ENCODE measurements around the gene METTL4.

METTL4 gene

GRCh38 chr18:2568605-2569004 lies 2.7 kb downstream of the METTL4 start:
- DNase-seq (ENCODE audit: low spot score), result no peak
- in situ Hi-C loops (cut with MboI; ENCODE audit: low sequenced_read_pairs, unreplicated experiment), result no loop called here
- TF ChIP-seq, protein P1, sequence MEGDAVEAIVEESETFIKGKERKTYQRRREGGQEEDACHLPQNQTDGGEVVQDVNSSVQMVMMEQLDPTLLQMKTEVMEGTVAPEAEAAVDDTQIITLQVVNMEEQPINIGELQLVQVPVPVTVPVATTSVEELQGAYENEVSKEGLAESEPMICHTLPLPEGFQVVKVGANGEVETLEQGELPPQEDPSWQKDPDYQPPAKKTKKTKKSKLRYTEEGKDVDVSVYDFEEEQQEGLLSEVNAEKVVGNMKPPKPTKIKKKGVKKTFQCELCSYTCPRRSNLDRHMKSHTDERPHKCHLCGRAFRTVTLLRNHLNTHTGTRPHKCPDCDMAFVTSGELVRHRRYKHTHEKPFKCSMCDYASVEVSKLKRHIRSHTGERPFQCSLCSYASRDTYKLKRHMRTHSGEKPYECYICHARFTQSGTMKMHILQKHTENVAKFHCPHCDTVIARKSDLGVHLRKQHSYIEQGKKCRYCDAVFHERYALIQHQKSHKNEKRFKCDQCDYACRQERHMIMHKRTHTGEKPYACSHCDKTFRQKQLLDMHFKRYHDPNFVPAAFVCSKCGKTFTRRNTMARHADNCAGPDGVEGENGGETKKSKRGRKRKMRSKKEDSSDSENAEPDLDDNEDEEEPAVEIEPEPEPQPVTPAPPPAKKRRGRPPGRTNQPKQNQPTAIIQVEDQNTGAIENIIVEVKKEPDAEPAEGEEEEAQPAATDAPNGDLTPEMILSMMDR (IDR thresholded peaks at IDR 0.05; ENCODE audit: borderline replicate concordance, control extremely low read depth, extremely low read depth, insufficient read depth, missing control alignments), result no peak

- in situ Hi-C loops (cut with MboI; ENCODE audit: low sequenced_read_pairs, unreplicated experiment), result no loop called here
- no peak for DNase-seq (ENCODE audit: low spot score)
- TF ChIP-seq, protein P1 (IDR thresholded peaks at IDR 0.05; ENCODE audit: borderline replicate concordance, control extremely low read depth, extremely low read depth, insufficient read depth, missing control alignments), result no peak
Measured at GRCh38 chr18:2568129-2568528, 3.2 kb downstream of the METTL4 start.

DNA sequence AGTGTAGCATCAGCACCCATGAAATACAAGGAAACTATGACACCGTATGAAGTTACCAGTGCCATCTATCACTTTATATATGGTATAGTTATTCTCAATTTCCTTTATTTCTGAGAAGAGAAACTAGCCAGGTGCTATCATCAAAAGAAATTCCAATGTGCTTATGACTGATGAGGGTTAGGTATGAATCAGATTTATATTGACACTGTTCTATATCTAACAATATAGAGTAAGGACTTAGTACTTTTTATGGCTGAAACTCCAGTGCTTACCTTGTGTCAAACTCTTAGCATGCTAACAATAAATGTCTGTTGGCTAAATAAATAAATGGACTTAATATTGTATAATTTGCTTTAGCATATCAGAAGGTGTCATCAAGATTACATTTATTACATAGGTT lies 6.9 kb downstream of the METTL4 start:
- no peak for DNase-seq (ENCODE audit: low spot score)
- in situ Hi-C loops (cut with MboI; ENCODE audit: low sequenced_read_pairs, unreplicated experiment), result no loop called here
- TF ChIP-seq, protein P1 (IDR thresholded peaks at IDR 0.05; ENCODE audit: borderline replicate concordance, control extremely low read depth, extremely low read depth, insufficient read depth, missing control alignments), result no peak

- in situ Hi-C loops (cut with MboI; ENCODE audit: low sequenced_read_pairs, unreplicated experiment), result no loop called here
Measured at GRCh38 chr18:2559249-2559648, 12.1 kb downstream of the METTL4 start.

DNA sequence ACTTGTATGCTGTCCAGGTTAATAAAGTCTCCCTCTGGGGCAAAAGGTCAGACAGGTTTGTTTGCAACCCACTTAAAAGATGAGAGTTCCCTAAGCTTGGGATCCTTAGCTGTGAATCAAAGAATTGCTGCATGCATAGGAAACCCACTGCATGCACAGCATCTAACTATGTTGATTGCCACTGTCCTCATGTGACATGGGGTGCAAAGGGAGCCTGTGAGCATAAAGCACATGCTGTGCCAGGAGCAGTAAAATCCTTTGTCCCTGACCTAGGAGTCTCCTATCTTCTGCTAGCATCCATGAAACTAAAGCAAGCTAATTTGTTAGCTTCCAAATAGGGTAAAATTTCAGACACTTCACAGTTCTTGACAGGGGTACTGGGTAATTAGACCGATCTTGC lies 13.8 kb downstream of the METTL4 start:
- DNase-seq (ENCODE audit: low spot score), result no peak
- TF ChIP-seq, protein P1 (IDR thresholded peaks at IDR 0.05; ENCODE audit: borderline replicate concordance, control extremely low read depth, extremely low read depth, insufficient read depth, missing control alignments), result no peak
- in situ Hi-C loops (cut with MboI; ENCODE audit: low sequenced_read_pairs, unreplicated experiment), result no loop called here

More at GRCh38 chr18:2559249-2559648, 12.1 kb downstream of the METTL4 start:
- TF ChIP-seq, protein P1 (IDR thresholded peaks at IDR 0.05; ENCODE audit: borderline replicate concordance, control extremely low read depth, extremely low read depth, insufficient read depth, missing control alignments), result no peak
- DNase-seq (ENCODE audit: low spot score), result no peak

- TF ChIP-seq, protein P1 (IDR thresholded peaks at IDR 0.05; ENCODE audit: borderline replicate concordance, control extremely low read depth, extremely low read depth, insufficient read depth, missing control alignments), result no peak
- in situ Hi-C loops (cut with MboI; ENCODE audit: low sequenced_read_pairs, unreplicated experiment), result no loop called here
- no peak for DNase-seq (ENCODE audit: low spot score)
Measured at GRCh38 chr18:2555895-2556294, 15.4 kb downstream of the METTL4 start.

DNA sequence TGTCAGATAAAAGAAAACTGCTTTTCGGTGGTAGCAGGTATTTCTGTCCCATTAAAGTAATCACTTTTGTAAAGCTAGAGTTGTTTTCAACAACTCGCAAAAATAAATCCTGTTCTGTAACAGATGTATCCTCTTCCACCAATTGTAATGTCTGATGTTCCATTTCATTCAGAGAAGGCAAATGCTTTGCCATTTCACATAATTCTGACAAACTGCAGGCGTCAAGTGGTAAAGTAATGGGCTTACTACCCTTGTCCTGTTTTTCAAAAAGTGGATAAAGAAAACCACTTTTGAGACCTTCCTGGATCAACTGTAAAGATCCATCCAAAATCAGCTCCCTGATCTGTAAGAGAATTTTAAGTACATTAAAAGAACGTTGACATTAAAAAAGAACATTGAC lies 16.6 kb downstream of the METTL4 start:
- TF ChIP-seq, protein P1 (IDR thresholded peaks at IDR 0.05; ENCODE audit: borderline replicate concordance, control extremely low read depth, extremely low read depth, insufficient read depth, missing control alignments), result no peak
- in situ Hi-C loops (cut with MboI; ENCODE audit: low sequenced_read_pairs, unreplicated experiment), result no loop called here
- DNase-seq (ENCODE audit: low spot score), result no peak
